ENCODE results near the gene SRSF9.

Gene SRSF9

DNA sequence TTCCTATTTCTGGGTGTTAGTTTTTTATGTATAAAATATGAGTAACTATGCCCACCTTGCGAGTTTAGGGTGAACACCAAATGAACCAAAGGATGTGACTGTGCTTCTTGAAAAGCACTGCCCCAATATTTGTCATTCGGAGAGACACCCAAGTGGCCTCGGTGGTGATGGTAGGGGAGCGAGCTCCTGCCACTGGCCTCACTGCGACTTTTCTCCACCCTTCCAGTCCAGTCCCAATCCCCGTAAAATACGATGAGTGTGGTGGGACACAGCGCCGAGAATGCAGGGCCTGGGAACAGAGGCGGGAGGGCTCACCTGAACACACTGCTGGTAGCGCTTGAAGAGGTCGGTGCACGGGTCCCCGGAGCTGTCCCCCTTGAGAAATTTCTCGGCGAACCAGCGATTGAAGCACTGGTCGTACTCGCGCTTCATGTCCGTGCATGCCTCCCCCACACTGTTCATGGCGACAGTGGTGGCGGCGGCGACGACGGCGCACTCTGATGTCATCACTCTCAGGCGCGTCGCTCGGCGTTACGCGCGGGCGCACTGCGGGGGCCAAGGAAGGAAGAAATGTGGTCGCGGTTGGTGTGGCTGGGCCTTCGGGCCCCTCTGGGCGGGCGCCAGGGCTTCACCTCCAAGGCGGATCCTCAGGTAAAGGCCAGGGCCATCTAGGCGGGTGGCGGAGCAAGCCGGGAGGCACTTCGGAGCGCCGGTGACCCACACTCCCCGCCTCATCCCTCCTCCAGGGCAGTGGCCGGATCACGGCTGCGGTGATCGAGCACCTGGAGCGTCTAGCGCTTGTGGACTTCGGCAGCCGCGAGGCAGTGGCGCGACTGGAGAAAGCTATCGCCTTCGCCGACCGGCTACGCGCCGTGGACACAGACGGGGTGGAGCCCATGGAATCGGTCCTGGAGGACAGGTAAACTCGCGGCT is 23.4 kb downstream of the SRSF9 start, which contains the start of the genes GATC and TRIAP1:
Gene GATC, plus strand, starts transcription at position 534 of the 933 bp plus-strand sequence. Its CDS starts 37 bp downstream, at position 571.
Gene TRIAP1, minus strand, starts transcription at position 474 of the 933 bp plus-strand sequence. Its CDS starts 12 bp downstream, at position 462.
- Histone ChIP-seq H3K4me2 (ENCODE audit: low read length) (peak within 1 kb of the TSS; percentile 96), H3K4me1 (ENCODE audit: control insufficient read depth, insufficient read depth, low read length) (peaks cover 11% of the 10 kb centered on the region), H3K36me3 (ENCODE audit: insufficient read depth, low read length) (peaks cover 29% of the 10 kb centered on the region), H3K4me3 (ENCODE audit: low read length) (peak within 1 kb of the TSS; percentile 80), H3K9me3 (replicated peaks; ENCODE audit: low read length) (no peaks in the 10 kb centered on the region), H3K27me3 (ENCODE audit: control insufficient read depth, insufficient read depth, low read length) (no peaks in the 10 kb centered on the region), H3K9ac (ENCODE audit: low read depth, low read length) (peak within 1 kb of the TSS; percentile 95)

DNA sequence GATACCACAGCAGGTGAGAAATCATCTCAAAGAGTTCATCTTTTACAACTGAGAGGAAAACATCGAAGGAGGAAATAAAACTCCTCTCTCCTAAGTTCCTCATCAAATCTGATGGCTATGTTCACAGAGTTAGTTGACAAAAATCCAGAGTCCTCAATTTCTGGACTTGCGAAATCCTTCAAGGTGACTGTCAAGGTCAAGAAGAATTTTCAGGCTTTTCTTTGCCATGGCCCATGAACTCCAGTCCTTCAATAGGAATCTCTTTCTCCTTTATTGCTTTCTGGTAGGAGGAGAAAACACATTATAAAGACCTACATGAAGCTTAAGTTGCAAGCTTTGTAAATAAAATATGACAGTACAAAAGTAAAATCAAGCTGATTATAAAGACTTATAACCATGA is 24.9 kb downstream of the SRSF9 start:
- Histone ChIP-seq H3K4me2 (ENCODE audit: low read length) (no peak overlapping the region), H3K4me3 (ENCODE audit: low read length) (no peak overlapping the region), H3K36me3 (ENCODE audit: insufficient read depth, low read length) (peaks cover 25% of the 10 kb centered on the region), H3K9me3 (replicated peaks; ENCODE audit: low read length) (no peaks in the 10 kb centered on the region), H3K27me3 (ENCODE audit: control insufficient read depth, insufficient read depth, low read length) (no peaks in the 10 kb centered on the region), H3K4me1 (ENCODE audit: control insufficient read depth, insufficient read depth, low read length) (peaks cover 15% of the 10 kb centered on the region), H3K9ac (ENCODE audit: low read depth, low read length) (no peak overlapping the region)

DNA sequence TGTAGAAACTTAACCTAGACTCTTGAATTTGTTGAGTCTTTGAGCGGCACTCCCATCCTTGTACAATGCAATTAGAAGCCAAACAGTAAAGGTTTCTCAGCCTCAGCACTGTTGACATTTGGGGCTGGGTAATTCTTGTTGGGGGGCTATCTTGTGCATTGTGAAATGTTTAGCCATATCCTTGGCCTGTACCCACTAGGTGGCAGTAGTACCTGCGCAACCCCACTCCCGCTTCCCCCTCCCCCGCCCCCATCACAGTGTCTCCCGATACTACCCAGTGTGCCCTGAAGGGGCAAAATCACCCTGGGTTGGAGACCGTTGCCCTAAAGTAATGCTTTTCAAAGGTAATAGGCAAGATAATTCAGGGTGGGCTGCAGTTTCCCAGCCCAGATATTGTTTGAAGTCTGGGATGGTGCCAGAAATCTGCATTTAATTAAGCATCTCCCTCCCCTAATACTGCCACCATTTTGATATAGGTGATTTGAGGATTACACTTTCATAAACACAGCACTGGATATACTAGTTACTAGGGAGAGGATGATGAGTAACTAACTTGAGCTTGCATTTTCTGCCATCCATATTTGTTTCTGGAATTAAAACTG is 29.8 kb downstream of the SRSF9 start:
- H3K9ac ChIP-seq (ENCODE audit: low read depth, low read length): no peak overlapping the region
- no peaks in the 10 kb centered on the region for H3K9me3 ChIP-seq (replicated peaks; ENCODE audit: low read length)
- H3K27me3 ChIP-seq (ENCODE audit: control insufficient read depth, insufficient read depth, low read length): no peaks in the 10 kb centered on the region
- H3K36me3 ChIP-seq (ENCODE audit: insufficient read depth, low read length): peaks cover 25% of the 10 kb centered on the region
- peak overlapping the region; percentile 64 for H3K4me2 ChIP-seq (ENCODE audit: low read length)
- no peak overlapping the region for H3K4me3 ChIP-seq (ENCODE audit: low read length)
- peaks cover 14% of the 10 kb centered on the region for H3K4me1 ChIP-seq (ENCODE audit: control insufficient read depth, insufficient read depth, low read length)

DNA sequence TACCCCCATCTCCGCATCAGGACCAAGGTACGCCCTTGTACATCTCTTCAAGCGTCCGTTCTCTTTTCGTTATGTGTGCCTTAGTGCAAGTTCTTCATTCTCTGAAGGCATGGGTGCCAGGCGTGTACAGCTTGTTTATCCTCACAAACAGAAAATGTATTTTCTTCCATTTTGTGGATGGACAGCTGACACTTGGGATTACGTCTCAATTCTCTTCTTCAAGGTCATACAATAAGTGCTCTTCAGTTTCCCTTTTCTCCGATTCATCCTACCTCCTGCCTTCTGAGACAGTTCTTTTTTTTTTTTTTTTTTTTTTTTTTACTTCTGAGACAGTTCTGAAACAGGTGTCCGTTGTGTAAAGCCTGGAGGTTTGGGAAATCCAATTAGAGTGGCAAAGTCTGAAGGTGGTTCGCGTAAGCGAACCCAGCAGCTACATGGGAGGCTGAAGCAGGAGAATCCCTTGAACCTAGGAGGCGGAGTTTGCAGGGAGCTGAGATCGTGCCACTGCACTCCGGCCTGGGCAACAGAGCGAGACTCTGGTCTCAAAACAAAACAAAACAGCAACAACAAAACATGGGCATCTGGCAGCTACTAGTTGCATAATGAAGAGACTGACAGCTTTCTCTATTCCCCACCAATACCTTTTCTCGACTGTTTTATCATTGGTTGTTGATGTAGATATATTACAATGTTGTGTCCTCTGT is 30.9 kb downstream of the SRSF9 start:
- peaks cover 14% of the 10 kb centered on the region for H3K4me1 ChIP-seq (ENCODE audit: control insufficient read depth, insufficient read depth, low read length)
- no peaks in the 10 kb centered on the region for H3K27me3 ChIP-seq (ENCODE audit: control insufficient read depth, insufficient read depth, low read length)
- H3K9me3 ChIP-seq (replicated peaks; ENCODE audit: low read length): no peaks in the 10 kb centered on the region
- H3K9ac ChIP-seq (ENCODE audit: low read depth, low read length): peak overlapping the region; percentile 81
- H3K36me3 ChIP-seq (ENCODE audit: insufficient read depth, low read length): peaks cover 15% of the 10 kb centered on the region
- peak overlapping the region; percentile 95 for H3K4me2 ChIP-seq (ENCODE audit: low read length)
- peak overlapping the region; percentile 97 for H3K4me3 ChIP-seq (ENCODE audit: low read length)

DNA sequence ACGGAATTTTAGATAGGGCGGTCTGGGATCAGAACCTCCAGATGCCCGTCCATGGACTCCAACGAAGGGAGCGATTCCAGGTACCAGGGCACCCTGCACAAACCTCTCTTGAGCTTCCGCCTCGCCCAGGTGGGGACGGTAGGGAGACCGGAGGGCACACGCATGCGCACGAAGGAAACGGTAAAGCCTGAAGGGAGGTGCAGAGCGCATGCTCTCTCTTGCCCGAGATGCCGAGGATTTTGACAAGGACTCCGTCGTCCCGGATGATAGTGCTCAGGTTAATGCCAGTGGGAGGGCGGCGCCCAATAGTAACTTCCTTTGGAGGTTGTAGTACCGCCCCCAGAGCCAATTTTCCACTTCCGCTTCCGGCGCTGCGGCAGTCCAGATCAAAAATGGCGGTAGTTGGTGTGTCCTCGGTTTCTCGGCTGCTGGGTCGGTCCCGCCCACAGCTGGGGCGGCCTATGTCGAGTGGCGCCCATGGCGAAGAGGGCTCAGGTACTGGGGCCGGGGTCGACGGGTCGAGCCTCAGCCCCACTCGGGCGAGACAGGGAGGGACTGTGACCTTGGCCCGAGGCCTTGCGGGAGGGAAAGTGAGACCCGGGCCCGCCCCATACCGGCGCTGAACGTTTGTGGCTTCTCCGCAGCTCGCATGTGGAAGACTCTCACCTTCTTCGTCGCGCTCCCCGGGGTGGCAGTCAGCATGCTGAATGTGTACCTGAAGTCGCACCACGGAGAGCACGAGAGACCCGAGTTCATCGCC is 31.6 kb downstream of the SRSF9 start, which contains the start of gene COX6A1:
Gene COX6A1, plus strand, starts transcription at position 379 of the 760 bp plus-strand sequence. Its CDS starts 14 bp downstream, at position 393.
- Histone ChIP-seq H3K9me3 (replicated peaks; ENCODE audit: low read length) (no peaks in the 10 kb centered on the region), H3K4me3 (ENCODE audit: low read length) (peak within 1 kb of the TSS; percentile 97), H3K4me2 (ENCODE audit: low read length) (peak within 1 kb of the TSS; percentile 95), H3K4me1 (ENCODE audit: control insufficient read depth, insufficient read depth, low read length) (peaks cover 14% of the 10 kb centered on the region), H3K9ac (ENCODE audit: low read depth, low read length) (peak within 1 kb of the TSS; percentile 81), H3K36me3 (ENCODE audit: insufficient read depth, low read length) (peaks cover 9% of the 10 kb centered on the region), H3K27me3 (ENCODE audit: control insufficient read depth, insufficient read depth, low read length) (peaks cover 5% of the 10 kb centered on the region)

DNA sequence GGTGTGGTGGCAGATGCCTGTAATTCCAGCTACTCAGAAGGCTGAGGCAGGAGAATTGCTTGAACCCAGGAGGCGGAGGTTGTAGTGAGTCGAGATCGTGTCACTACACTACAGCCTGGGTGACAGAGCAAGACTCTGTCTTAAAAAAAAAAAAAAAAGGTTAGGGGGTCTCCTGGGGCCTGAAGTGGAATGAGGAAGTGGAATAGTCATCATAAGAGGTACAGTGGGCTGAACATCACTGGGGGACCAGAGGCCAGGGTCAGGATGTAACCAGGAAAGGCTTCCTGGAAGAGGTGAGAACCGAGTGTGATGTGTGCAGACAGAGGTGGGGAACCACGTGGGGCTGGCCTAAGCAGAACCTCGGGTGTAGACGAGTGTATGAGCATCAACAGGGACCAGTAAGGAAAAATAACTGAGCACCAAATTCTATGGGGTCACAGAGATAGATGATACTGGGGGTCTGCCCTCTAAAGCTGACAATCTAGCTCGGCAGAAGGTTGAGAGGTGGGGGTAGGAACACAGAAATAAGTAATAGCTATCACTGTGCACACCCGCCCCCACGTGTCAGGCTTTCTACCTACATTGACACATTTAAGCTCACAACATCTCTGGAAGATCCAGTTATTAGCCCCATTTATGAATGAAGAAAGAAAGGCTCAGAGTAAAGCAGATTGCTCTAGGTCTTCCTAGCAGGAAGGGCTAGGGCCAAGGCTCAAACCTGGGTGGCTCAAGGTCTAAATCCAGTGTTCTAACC is 36.6 kb downstream of the SRSF9 start:
- Histone ChIP-seq H3K9ac (ENCODE audit: low read depth, low read length) (no peak overlapping the region), H3K4me1 (ENCODE audit: control insufficient read depth, insufficient read depth, low read length) (no peaks in the 10 kb centered on the region), H3K4me3 (ENCODE audit: low read length) (no peak overlapping the region), H3K9me3 (replicated peaks; ENCODE audit: low read length) (no peaks in the 10 kb centered on the region), H3K4me2 (ENCODE audit: low read length) (no peak overlapping the region), H3K27me3 (ENCODE audit: control insufficient read depth, insufficient read depth, low read length) (peaks cover 12% of the 10 kb centered on the region), H3K36me3 (ENCODE audit: insufficient read depth, low read length) (no peaks in the 10 kb centered on the region)

DNA sequence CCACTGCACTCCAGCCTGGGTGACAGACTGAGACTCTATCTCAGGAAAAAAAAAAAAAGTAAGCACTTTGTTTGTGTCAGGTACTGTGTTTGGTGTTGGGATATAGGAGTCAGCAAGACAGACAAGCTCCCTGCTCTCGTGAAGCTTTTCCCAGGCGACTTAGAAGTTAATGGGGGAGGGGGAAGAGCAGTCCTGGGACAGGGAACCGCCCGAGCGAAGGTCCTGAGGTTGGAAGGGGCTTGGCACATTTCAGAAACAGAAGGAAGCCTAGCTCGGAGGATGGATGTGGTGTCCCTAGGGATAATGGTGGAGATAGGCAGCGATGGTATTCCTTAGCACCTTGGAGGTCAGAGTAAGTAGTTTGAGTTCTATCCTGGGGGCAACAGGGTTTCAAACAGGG is 40.2 kb downstream of the SRSF9 start:
- Histone ChIP-seq H3K4me3 (ENCODE audit: low read length) (no peak overlapping the region), H3K9me3 (replicated peaks; ENCODE audit: low read length) (no peaks in the 10 kb centered on the region), H3K4me1 (ENCODE audit: control insufficient read depth, insufficient read depth, low read length) (no peaks in the 10 kb centered on the region), H3K27me3 (ENCODE audit: control insufficient read depth, insufficient read depth, low read length) (peaks cover 22% of the 10 kb centered on the region), H3K9ac (ENCODE audit: low read depth, low read length) (no peak overlapping the region), H3K36me3 (ENCODE audit: insufficient read depth, low read length) (no peaks in the 10 kb centered on the region), H3K4me2 (ENCODE audit: low read length) (no peak overlapping the region)

DNA sequence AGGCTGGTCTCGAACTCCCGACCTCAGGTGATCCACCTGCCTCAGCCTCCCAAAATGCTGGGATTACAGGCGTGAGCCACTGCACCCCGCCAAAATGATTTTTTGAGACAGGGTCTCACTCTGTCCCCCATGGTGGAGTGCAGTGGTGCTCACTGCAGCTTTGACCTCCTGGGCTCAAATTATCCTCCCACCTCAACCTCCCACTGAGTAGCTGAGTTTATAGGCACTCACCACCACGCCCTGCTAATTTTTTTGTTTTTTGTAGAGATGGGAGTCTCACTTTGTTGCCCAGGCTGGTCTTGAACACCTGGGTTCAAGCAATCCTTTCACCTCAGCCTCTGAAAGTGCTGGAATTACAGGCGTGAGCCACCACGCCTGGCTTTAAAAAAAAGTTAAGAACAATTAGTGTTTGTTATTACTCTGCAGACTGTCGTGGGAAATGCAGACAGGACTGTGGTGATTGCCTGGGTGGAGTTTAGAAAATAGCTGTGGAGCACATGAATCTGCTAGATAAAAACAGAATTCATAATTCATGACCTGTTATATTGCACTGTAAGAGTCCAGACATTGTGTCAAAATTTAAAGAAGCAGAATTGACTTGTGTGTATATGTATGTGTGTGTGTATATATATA is 40.8 kb downstream of the SRSF9 start:
- Histone ChIP-seq H3K4me1 (ENCODE audit: control insufficient read depth, insufficient read depth, low read length) (no peaks in the 10 kb centered on the region), H3K27me3 (ENCODE audit: control insufficient read depth, insufficient read depth, low read length) (peaks cover 22% of the 10 kb centered on the region), H3K36me3 (ENCODE audit: insufficient read depth, low read length) (no peaks in the 10 kb centered on the region), H3K9ac (ENCODE audit: low read depth, low read length) (no peak overlapping the region), H3K9me3 (replicated peaks; ENCODE audit: low read length) (no peaks in the 10 kb centered on the region), H3K4me2 (ENCODE audit: low read length) (no peak overlapping the region), H3K4me3 (ENCODE audit: low read length) (no peak overlapping the region)

DNA sequence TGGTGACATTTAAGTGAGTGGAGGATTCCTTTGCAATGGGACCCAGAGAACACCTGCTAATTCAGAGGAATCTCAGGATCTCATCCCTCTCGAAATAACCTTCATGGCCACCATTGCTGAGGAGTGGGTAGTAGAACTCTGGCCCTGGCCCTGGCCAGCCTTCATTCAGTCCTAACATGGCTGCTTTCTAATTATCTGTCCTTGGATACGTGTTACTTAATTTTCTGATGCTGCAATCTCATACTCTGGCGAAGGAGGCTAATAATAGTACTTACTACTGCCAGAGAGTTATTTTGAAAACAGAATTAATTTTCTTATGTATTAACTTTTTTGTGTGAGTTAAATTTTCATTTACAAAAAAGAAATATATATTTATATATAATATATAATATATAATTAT is 43.8 kb downstream of the SRSF9 start:
- H3K4me3 ChIP-seq (ENCODE audit: low read length): no peak overlapping the region
- no peaks in the 10 kb centered on the region for H3K9me3 ChIP-seq (replicated peaks; ENCODE audit: low read length)
- peaks cover 21% of the 10 kb centered on the region for H3K27me3 ChIP-seq (ENCODE audit: control insufficient read depth, insufficient read depth, low read length)
- H3K9ac ChIP-seq (ENCODE audit: low read depth, low read length): no peak overlapping the region
- no peak overlapping the region for H3K4me2 ChIP-seq (ENCODE audit: low read length)
- no peaks in the 10 kb centered on the region for H3K4me1 ChIP-seq (ENCODE audit: control insufficient read depth, insufficient read depth, low read length)
- H3K36me3 ChIP-seq (ENCODE audit: insufficient read depth, low read length): no peaks in the 10 kb centered on the region

DNA sequence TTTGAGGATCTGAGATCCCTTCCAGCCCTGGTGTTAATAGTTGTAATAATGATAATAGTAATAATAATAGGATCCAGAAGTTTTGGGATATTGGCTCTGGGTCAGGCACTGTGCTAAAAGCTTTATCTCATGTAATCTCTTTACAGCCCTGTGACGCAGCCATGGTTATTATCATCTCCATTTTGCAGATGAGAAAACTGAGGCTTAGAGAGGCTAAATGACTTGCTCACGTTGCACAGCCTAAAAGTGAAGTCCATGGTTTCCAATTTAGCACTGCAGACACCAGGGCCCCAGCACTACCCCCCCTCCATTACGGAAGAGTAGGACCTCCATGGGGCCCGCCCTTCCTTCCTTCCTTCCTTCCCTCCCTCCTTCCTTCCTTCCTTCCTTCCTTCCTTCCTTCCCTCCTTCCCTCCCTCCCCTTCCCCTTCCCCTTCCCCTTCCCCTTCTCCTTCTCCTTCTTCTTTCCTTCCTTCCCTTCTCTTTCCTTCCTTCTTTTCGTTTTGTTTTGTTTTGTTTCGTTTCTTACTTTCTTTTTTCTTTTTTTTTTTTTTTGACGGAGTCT is 46.6 kb downstream of the SRSF9 start:
- Histone ChIP-seq H3K4me2 (ENCODE audit: low read length) (no peak overlapping the region), H3K27me3 (ENCODE audit: control insufficient read depth, insufficient read depth, low read length) (peaks cover 24% of the 10 kb centered on the region), H3K9ac (ENCODE audit: low read depth, low read length) (no peak overlapping the region), H3K9me3 (replicated peaks; ENCODE audit: low read length) (no peaks in the 10 kb centered on the region), H3K36me3 (ENCODE audit: insufficient read depth, low read length) (no peaks in the 10 kb centered on the region), H3K4me1 (ENCODE audit: control insufficient read depth, insufficient read depth, low read length) (no peaks in the 10 kb centered on the region), H3K4me3 (ENCODE audit: low read length) (no peak overlapping the region)

All from skeletal muscle satellite cell (primary cell).